Neural progenitor cell (in vitro differentiated cells): ENCODE measurements around the gene NCK1.

Experiments used
- EZH2 ChIP-seq: fragments of 200-600 bp; sonication (generic); IDR thresholded peaks from 2 replicates; pipeline ENCODE4 v1.6.1; 2017; ENCODE audit warnings: antibody characterized with exemption, mild to moderate bottlenecking, moderate library complexity
- TF ChIP-seq, protein P1 (sequence below): fragments of 200-600 bp; sonication (generic); IDR thresholded peaks from 2 replicates; pipeline ENCODE4 v1.5.1; 2017; ENCODE audit warnings: antibody characterized with exemption, mild to moderate bottlenecking

GRCh38 chr3:136842294-136842693 is 19.7 kb upstream of the NCK1 start:
- no peak for TF ChIP-seq EZH2
- TF ChIP-seq, protein P1, sequence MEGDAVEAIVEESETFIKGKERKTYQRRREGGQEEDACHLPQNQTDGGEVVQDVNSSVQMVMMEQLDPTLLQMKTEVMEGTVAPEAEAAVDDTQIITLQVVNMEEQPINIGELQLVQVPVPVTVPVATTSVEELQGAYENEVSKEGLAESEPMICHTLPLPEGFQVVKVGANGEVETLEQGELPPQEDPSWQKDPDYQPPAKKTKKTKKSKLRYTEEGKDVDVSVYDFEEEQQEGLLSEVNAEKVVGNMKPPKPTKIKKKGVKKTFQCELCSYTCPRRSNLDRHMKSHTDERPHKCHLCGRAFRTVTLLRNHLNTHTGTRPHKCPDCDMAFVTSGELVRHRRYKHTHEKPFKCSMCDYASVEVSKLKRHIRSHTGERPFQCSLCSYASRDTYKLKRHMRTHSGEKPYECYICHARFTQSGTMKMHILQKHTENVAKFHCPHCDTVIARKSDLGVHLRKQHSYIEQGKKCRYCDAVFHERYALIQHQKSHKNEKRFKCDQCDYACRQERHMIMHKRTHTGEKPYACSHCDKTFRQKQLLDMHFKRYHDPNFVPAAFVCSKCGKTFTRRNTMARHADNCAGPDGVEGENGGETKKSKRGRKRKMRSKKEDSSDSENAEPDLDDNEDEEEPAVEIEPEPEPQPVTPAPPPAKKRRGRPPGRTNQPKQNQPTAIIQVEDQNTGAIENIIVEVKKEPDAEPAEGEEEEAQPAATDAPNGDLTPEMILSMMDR: no peak
